ENCODE results near the gene MAD2L2.

- TF ChIP-seq CTCF (IDR thresholded peaks at IDR 0.05): no peak
- TF ChIP-seq POLR2A (IDR thresholded peaks at IDR 0.05): no peak
- no peak for TF ChIP-seq EP300 (IDR thresholded peaks at IDR 0.05)
Observed at GRCh38 chr1:11711490-11711889, 30.5 kb upstream of the MAD2L2 start.

Measured in ovary (tissue), 3 donors.